ENCODE measurements around the gene FRMPD3. TPM values are rescaled to one million over a fixed set of nuclear protein-coding genes. Genes with fewer than 3 reads are reported as not detected.
"Not testable (repeated sequence)": the region's sequence is repeated elsewhere in the genome, so short reads cannot be mapped to it uniquely, and the experiment has no call there.

The FRMPD3 gene
- total RNA-seq, 2 donors from 2014 or later, result 0.46 to 1.2 TPM

DNA sequence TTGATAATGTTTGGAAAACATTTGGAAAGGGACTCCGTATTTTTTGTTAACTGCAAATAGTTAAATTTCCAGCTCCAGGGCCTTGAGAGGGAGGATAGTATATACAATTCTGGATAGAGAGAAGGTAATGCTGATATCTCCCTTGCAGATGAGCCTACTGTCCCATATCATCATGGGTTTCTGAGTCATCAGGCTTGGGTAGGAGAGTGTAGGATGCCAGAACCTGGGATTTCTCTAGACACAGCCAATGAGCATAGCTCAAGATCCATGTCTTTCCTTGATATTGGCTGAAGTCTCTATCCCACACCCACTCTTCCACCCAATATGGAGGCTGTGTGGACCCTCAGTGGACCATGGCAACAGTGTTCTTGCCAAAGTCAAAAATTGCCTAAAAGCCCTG is 7.8 kb downstream of the FRMPD3 start:
- no peak for TF ChIP-seq POLR2A (IDR thresholded peaks at IDR 0.05)
- no peak for TF ChIP-seq CTCF (IDR thresholded peaks at IDR 0.05)
- TF ChIP-seq POLR2AphosphoS5 (IDR thresholded peaks at IDR 0.05), result no peak
- no peaks in the 10 kb centered on the region for H3K9me3 ChIP-seq
- intact Hi-C loops (cut with DNase I), result no loop called here
- DNase-seq (ENCODE audit: low spot score), result no peak
- 89% methylated on average over 1 of the region's 1 CpG for WGBS
- no peaks in the 10 kb centered on the region for H3K36me3 ChIP-seq
- H3K4me1 ChIP-seq (replicated peaks), result no peaks in the 10 kb centered on the region
- no peaks in the 10 kb centered on the region for H3K27me3 ChIP-seq (replicated peaks; ENCODE audit: insufficient read depth)
- no peak overlapping the region for H3K4me3 ChIP-seq
- no peak overlapping the region for H3K27ac ChIP-seq

GRCh38 chrX:107465932-107466620 is 16.6 kb downstream of the FRMPD3 start:
- no peaks in the 10 kb centered on the region for H3K9me3 ChIP-seq
- intact Hi-C loops (cut with DNase I), result no loop called here
- WGBS, result 84% methylated on average over 4 of the region's 4 CpGs
- no peak overlapping the region for H3K27ac ChIP-seq
- H3K36me3 ChIP-seq, result no peaks in the 10 kb centered on the region
- TF ChIP-seq POLR2AphosphoS5 (IDR thresholded peaks at IDR 0.05) (no peak), POLR2A (IDR thresholded peaks at IDR 0.05) (no peak), CTCF (IDR thresholded peaks at IDR 0.05) (no peak)
- no peaks in the 10 kb centered on the region for H3K4me1 ChIP-seq (replicated peaks)
- H3K4me3 ChIP-seq, result no peak overlapping the region
- no peak for DNase-seq (ENCODE audit: low spot score)
- H3K27me3 ChIP-seq (replicated peaks; ENCODE audit: insufficient read depth), result no peaks in the 10 kb centered on the region

DNA sequence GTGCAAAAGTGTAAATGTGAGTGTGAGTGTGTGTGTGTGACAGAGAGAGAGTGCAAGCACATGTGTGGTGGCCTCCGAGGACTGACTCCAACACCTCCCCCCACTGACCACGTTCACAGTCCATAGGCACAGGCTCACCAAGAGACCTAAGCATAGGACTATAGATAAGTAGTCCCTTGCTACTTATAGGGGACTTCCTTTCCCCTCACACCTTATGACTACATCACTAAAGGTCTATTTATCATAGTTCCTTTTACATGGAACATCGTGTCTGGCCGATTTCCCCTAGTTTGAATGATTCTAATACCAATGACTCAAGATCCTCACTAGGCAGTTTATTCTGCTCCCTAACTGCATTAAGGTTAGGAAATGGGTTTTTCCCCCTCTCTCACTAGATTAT is 17.8 kb downstream of the FRMPD3 start:
- no peak for DNase-seq (ENCODE audit: low spot score)
- no peak overlapping the region for H3K4me3 ChIP-seq
- intact Hi-C loops (cut with DNase I), result no loop called here
- no peak for TF ChIP-seq CTCF (IDR thresholded peaks at IDR 0.05)
- no peak for TF ChIP-seq POLR2AphosphoS5 (IDR thresholded peaks at IDR 0.05)
- no peak for TF ChIP-seq POLR2A (IDR thresholded peaks at IDR 0.05)
- H3K4me1 ChIP-seq (replicated peaks), result no peaks in the 10 kb centered on the region
- H3K9me3 ChIP-seq, result no peaks in the 10 kb centered on the region
- no peaks in the 10 kb centered on the region for H3K36me3 ChIP-seq
- H3K27ac ChIP-seq, result no peak overlapping the region
- H3K27me3 ChIP-seq (replicated peaks; ENCODE audit: insufficient read depth), result no peaks in the 10 kb centered on the region
- 81% methylated on average over 4 of the region's 4 CpGs for WGBS

DNA sequence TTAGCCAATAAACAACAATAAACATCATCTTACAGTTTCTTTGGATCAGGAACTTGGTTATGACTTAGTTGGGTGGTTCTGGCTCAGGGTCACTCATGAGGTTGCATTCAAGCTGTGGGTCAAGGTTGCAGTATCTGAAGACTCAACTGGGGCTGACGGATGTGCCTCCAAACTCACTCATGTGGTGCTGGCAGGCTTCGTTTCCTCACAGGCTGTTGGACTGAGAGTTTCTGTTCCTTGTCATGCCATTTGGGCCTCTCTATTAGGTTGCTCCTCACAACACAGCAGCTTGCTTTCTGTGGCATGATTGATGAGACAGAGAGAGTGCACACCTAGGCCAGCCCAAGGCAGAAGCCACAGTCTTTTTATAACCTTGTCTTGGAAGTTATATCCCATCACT is 20.7 kb downstream of the FRMPD3 start:
- Histone ChIP-seq H3K4me3 (no peak overlapping the region), H3K36me3 (no peaks in the 10 kb centered on the region), H3K27me3 (replicated peaks; ENCODE audit: insufficient read depth) (no peaks in the 10 kb centered on the region), H3K27ac (no peak overlapping the region), H3K4me1 (replicated peaks) (no peaks in the 10 kb centered on the region), H3K9me3 (no peaks in the 10 kb centered on the region)
- intact Hi-C loops (cut with DNase I), result no loop called here
- 88% methylated on average over 2 of the region's 2 CpGs for WGBS
- DNase-seq (ENCODE audit: low spot score), result no peak
- TF ChIP-seq POLR2A (IDR thresholded peaks at IDR 0.05) (no peak), POLR2AphosphoS5 (IDR thresholded peaks at IDR 0.05) (no peak), CTCF (IDR thresholded peaks at IDR 0.05) (no peak)

DNA sequence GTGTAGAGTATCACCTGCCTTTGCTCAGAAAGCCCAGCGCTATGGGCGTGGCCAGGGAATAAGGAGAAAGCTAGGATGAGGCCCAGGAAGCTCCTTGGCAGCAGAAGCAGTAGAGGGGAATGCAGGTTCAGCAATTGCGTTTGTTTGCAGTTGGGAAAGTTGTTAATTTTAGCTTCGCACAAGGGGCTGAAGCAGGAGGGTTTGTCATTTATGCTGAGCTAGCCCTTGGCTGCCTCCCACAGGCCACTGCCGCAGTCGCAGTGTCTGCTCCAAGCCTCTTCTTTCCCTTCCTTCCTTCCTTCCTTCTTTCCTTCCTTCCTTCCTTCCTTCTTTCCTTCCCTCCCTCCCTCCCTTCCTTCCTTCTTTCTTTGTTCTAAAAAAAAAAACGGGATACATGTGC is 21.5 kb downstream of the FRMPD3 start:
- H3K9me3 ChIP-seq, result no peaks in the 10 kb centered on the region
- intact Hi-C loops (cut with DNase I), result no loop called here
- H3K36me3 ChIP-seq, result no peaks in the 10 kb centered on the region
- no peak overlapping the region for H3K27ac ChIP-seq
- no peak for DNase-seq (ENCODE audit: low spot score)
- no peaks in the 10 kb centered on the region for H3K4me1 ChIP-seq (replicated peaks)
- 43% methylated on average over 7 of the region's 7 CpGs for WGBS
- no peaks in the 10 kb centered on the region for H3K27me3 ChIP-seq (replicated peaks; ENCODE audit: insufficient read depth)
- H3K4me3 ChIP-seq, result no peak overlapping the region
- TF ChIP-seq CTCF (IDR thresholded peaks at IDR 0.05), result no peak
- TF ChIP-seq POLR2A (IDR thresholded peaks at IDR 0.05), result no peak
- TF ChIP-seq POLR2AphosphoS5 (IDR thresholded peaks at IDR 0.05), result no peak

DNA sequence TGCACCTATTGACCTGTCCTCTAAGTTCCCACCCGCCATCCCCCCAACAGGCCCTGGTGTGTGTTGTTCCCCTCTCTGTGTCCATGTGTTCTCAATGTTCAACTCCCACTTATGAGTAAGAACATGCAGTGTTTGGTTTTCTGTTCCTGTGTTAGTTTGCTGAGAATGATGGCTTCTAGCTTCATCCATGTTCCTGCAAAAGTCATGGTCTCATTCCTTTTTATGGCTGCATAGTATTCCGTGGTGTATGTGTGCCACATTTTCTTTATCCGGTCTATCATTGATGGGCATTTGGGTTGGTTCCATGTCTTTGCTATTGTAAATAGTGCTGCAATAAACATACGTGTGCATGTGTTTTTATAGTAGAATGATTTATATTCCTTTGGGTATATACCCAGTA is 22.0 kb downstream of the FRMPD3 start:
- intact Hi-C loops (cut with DNase I); DNase-seq (ENCODE audit: low spot score); H3K27me3 ChIP-seq (replicated peaks; ENCODE audit: insufficient read depth); H3K36me3 ChIP-seq; H3K4me1 ChIP-seq (replicated peaks); H3K4me3 ChIP-seq; H3K27ac ChIP-seq; H3K9me3 ChIP-seq: not testable (repeated sequence)
- 75% methylated on average over 4 of the region's 4 CpGs for WGBS

Data from prostate gland (tissue), 2 donors.